Stimulated activated CD4-positive, alpha-beta T cell treated with anti-CD3 and anti-CD28 coated beads, Interleukin-4, amount 100 ng/mL, for 4 hours (primary cell): ENCODE results near the gene ZDHHC16.
"Not testable (repeated sequence)": the region's sequence is repeated elsewhere in the genome, so short reads cannot be mapped to it uniquely, and the experiment has no call there.

Experiments used
- DNase-seq, 2 experiments: peaks; one replicate each; pipeline ENCODE4 v3.0.0-alpha.2; 2020

The ZDHHC16 gene

GRCh38 chr10:97435211-97435610 lies 10.8 kb upstream of the ZDHHC16 start:
- DNase-seq = no peak

- no peak for DNase-seq
Observed at GRCh38 chr10:97442277-97442676, 3.7 kb upstream of the ZDHHC16 start.

- no peak for DNase-seq
Observed at GRCh38 chr10:97444212-97444611, 1.8 kb upstream of the ZDHHC16 start.

- no peak for DNase-seq
Observed at GRCh38 chr10:97445357-97445721, 636 bp upstream of the ZDHHC16 start.

DNA sequence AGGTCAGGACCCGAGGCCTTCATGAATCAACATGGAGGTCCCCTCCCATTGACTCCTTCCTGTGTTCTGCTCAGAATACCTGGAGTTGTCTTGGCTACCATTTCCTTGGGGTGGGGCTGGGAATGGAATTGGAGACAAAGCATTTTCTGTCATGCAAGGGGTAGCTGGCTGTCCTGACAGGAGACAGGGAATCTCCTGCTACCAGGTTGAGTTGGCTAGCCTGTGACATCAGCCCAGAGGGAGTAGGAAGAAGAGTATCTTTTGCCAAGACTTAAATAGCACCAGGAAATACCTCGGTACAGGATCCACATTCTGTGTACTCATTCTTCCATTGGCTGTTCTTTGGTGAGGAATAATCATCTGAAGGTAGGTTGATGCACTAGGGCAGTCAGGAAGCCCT lies 4.9 kb downstream of the ZDHHC16 start:
- no peak for DNase-seq

GRCh38 chr10:97451605-97452004 lies 5.6 kb downstream of the ZDHHC16 start:
- DNase-seq = no peak

DNA sequence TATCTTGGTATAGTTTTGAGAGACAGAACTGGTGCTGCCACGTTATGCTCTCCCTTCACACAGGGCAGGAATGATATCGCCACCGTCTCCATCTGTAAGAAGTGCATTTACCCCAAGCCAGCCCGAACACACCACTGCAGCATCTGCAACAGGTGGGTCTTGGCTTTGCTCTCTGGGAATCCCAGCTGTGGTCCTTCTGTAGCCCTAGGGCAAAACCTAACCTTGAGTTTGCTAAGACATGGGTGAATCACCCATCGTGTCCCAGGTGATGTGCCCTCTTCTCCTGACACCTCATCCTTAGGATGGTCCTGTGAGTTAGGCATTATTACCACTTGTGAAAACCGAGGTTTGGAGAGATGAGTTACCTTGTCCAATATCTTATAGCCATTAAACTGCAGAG lies 6.4 kb downstream of the ZDHHC16 start:
- DNase-seq = no peak

- peak in 1 of 2 experiments; percentile 57 for DNase-seq
Observed at GRCh38 chr10:97454330-97455036, 8.5 kb downstream of the ZDHHC16 start.

- DNase-seq = no peak
Observed at GRCh38 chr10:97456034-97456685, 10.2 kb downstream of the ZDHHC16 start.

DNA sequence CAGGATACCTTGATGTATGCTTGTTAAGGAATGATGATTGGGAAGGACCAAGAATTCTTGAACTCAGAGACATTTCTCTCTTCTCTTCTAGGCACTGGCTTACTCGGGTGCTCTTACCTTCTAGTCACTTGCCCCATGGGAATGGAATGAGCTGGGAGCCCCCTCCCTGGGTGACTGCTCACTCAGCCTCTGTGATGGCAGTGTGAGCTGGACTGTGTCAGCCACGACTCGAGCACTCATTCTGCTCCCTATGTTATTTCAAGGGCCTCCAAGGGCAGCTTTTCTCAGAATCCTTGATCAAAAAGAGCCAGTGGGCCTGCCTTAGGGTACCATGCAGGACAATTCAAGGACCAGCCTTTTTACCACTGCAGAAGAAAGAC lies 10.7 kb downstream of the ZDHHC16 start:
- DNase-seq = no peak

DNA sequence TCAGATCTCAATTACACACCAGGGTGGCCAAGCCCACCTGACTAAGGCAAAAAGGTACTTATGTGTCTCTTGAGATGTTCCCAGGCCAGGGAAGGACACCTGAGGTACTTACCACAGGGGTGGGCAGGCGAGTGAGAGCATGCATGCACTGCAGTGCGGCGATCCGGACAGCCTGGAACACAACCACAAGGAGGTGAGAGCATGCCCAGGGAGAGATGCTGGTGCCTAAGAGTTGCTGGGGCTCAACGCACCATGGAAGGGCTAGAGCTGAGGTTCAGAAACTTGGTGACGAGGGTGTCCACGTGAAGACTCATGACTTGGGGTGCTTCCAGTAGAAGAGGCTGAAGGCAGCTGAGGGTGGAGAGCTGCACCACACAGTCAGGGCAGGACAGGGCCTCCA lies 13.1 kb downstream of the ZDHHC16 start:
- no peak for DNase-seq

- no peak for DNase-seq
Observed at GRCh38 chr10:97459933-97460332, 14.0 kb downstream of the ZDHHC16 start.

- DNase-seq = no peak
Observed at GRCh38 chr10:97462309-97462708, 16.3 kb downstream of the ZDHHC16 start.

- DNase-seq = peak in 1 of 2 experiments; percentile 21
Observed at GRCh38 chr10:97463363-97464132, 17.6 kb downstream of the ZDHHC16 start.

DNA sequence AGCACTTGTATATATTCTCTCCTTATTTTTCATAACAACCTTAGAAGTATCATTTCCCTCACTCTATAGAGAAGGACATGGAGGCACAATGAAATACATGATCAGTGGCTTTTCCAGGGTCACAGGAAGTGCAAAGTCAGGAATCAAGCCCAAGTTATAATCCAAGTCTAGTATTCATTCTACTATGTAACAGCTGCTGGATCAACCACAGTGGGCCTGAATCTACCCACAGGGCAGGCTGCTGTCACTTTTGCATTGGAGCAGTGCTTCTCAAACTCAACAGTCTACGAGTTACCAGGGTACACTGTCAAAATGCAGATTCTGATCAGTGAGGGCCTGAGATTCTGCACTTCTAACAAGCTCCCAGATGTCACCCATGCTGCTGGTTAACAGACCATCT lies 18.3 kb downstream of the ZDHHC16 start:
- no peak for DNase-seq

GRCh38 chr10:97465982-97466381 lies 20.0 kb downstream of the ZDHHC16 start:
- DNase-seq = no peak

GRCh38 chr10:97466755-97467154 lies 20.8 kb downstream of the ZDHHC16 start:
- no peak for DNase-seq

DNA sequence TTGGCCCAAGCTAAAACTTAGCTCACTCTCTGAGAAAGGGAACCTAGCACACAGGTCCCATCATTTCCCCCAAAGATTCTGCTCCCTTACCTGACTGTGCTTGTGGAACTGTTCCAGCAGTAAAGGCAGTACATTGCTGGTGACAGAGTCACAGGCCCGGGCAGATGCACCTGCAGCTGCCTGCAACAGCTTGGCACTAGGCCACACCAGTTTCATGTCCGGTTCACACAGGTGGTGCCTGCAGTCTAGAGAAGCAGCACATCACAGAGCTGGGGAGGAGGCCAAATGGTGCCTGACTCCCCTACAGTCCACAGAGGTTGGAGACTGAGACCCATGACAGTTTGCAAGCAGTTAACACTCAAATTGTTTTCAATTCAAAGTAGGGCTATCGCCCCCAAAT lies 22.2 kb downstream of the ZDHHC16 start:
- DNase-seq = no peak

GRCh38 chr10:97468781-97469180 lies 22.8 kb downstream of the ZDHHC16 start:
- DNase-seq = not testable (repeated sequence)

- DNase-seq = no peak
Observed at GRCh38 chr10:97474918-97475317, 28.9 kb downstream of the ZDHHC16 start.

DNA sequence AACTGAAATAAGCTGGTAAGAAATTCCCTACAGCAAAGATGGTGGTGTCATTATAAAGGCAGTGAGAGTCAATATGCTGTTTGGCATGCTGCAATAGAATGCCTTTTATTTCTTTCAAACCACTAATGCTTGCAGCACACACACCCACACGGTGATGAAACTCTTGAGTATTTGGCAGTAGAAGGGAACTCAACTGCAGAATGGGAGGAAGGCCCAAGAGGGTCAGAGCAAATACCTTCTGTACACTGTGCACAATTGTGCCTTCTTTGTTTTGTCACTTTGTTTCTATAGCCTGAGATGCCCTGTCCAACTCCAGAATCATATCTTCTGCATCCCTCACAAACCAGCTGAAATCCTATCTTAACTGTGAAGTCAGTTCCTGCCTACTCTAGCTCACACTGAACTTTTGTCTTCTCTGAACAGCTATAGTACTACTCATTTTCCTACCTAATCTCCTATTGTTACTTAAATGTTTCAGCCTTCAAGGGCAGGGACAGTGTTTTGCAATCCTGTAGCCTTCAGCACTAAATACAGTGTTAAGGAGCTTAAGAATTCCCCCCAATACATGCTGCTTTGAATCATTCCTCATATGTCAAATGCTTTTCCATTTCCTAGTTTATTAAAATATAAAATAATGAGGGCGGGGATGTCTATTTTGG lies 30.1 kb downstream of the ZDHHC16 start:
- DNase-seq = no peak

- DNase-seq = not testable (repeated sequence)
Observed at GRCh38 chr10:97479410-97479809, 33.4 kb downstream of the ZDHHC16 start.

DNA sequence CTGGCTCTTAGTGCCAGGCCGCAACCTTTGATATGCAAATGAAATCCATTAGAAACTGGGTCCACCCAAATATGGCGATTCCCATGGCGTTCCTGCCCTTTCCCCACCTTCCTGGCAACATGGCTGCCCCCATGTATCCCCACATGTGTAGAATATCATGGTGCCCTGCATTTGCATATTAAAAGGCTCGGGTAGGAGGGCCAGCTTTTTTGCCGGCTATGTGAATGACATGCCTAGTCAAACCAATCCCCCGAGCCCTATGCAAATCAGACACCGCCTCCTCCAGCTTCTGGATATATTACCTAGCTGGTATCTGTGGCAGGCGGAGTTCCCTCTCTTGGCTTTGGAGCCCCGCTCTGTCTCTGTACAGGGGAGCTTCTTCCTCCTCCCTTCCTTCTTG lies 34.0 kb downstream of the ZDHHC16 start:
- DNase-seq = no peak

- DNase-seq = no peak
Observed at GRCh38 chr10:97481071-97481470, 35.1 kb downstream of the ZDHHC16 start.
